Smooth muscle cell (in vitro differentiated cells): ENCODE results near the gene SFPQ. TPM values are rescaled to one million over a fixed set of nuclear protein-coding genes. Genes with fewer than 3 reads are reported as not detected.

Experiments
- DNase-seq: peaks from one replicate; lab custom pipeline; 2025; ENCODE audit not compliant: unreplicated experiment; lab: John Stamatoyannopoulos, UW
- H2AFZ ChIP-seq: fragments of 200-600 bp; sonication (generic); 2 replicates; pipeline ENCODE4 v1.6.0; 2016; ENCODE audit warnings: antibody characterized with exemption, low read depth, mild to moderate bottlenecking
- H3F3A ChIP-seq: fragments of 200-600 bp; sonication (generic); 2 replicates; pipeline ENCODE4 v1.6.0; 2017; ENCODE audit warnings: antibody characterized with exemption, low read depth
- H3K27ac ChIP-seq: fragments of 200-600 bp; sonication (generic); 2 replicates; pipeline ENCODE4 v1.5.1; 2016; ENCODE audit warnings: low read depth, mild to moderate bottlenecking
- H3K27me3 ChIP-seq: fragments of 200-600 bp; sonication (generic); 2 replicates; pipeline ENCODE4 v1.6.1; 2016; ENCODE audit warnings: low read depth, mild to moderate bottlenecking
- H3K36me3 ChIP-seq: fragments of 200-600 bp; sonication (generic); 2 replicates; pipeline ENCODE4 v1.5.1; 2016; ENCODE audit warnings: low read depth
- H3K4me1 ChIP-seq: fragments of 200-600 bp; sonication (generic); 2 replicates; pipeline ENCODE4 v1.5.1; 2016; ENCODE audit warnings: low read depth
- H3K4me2 ChIP-seq: fragments of 200-600 bp; sonication (generic); 2 replicates; pipeline ENCODE4 v1.6.0; 2016; ENCODE audit warnings: mild to moderate bottlenecking
- H3K4me3 ChIP-seq: fragments of 200-600 bp; sonication (generic); 2 replicates; pipeline ENCODE4 v1.5.1; 2016; ENCODE audit warnings: mild to moderate bottlenecking
- H3K79me2 ChIP-seq: fragments of 200-600 bp; sonication (generic); 2 replicates; pipeline ENCODE4 v1.6.0; 2016; ENCODE audit warnings: low read depth, mild to moderate bottlenecking
- H3K9ac ChIP-seq: fragments of 200-600 bp; sonication (generic); 2 replicates; pipeline ENCODE4 v1.6.0; 2016; ENCODE audit warnings: low read depth
- H3K9me3 ChIP-seq: fragments of 200-600 bp; sonication (generic); replicated peaks from 2 replicates; pipeline ENCODE4 v1.5.1; 2016; ENCODE audit warnings: low read depth
- H4K20me1 ChIP-seq: fragments of 200-600 bp; sonication (generic); 2 replicates; pipeline ENCODE4 v1.6.0; 2016; ENCODE audit warnings: low read depth
- CTCF ChIP-seq: fragments of 200-600 bp; sonication (generic); IDR thresholded peaks from 2 replicates; pipeline ENCODE4 v1.5.1; 2017; ENCODE audit warnings: borderline replicate concordance, mild to moderate bottlenecking, antibody characterized with exemption; ENCODE audit not compliant: insufficient read depth, poor library complexity, severe bottlenecking
- WGBS: methylation state at CpG from one replicate; pipeline ENCODE4 v1.1.7; 2016; ENCODE audit warnings: low lambda C conversion rate; 5-methylcytosine and 5-hydroxymethylcytosine counted together
- polyA plus RNA-seq: library from polyadenylated mRNA; unstranded; fragments of >200 nt; fragmentation: Nextera tagmentation; extraction: Ambion mirVana; gene quantifications from 2 replicates; pipeline ENCODE4 v1.2.1, GENCODE V29; 2016
- total RNA-seq: library from RNA; depleted of rRNA; stranded (reverse); fragments of >200 nt; gene quantifications from 2 replicates; pipeline ENCODE4 v1.2.3, GENCODE V29; 2014

Gene SFPQ
- total and polyA plus RNA-seq, 2 experiments from 2014 or later: 73.0 to 119 TPM

- 83% methylated on average over 1 of the region's 1 CpG for WGBS
- no peaks in the 10 kb centered on the region for H3K36me3 ChIP-seq
- peaks cover 5% of the 10 kb centered on the region for H3K4me1 ChIP-seq
- H3K4me2 ChIP-seq: no peak overlapping the region
- TF ChIP-seq CTCF: no peak
- H3K4me3 ChIP-seq: no peak overlapping the region
- no peaks in the 10 kb centered on the region for H3K9me3 ChIP-seq
- no peaks in the 10 kb centered on the region for H3K27me3 ChIP-seq
- DNase-seq: no peak
- no peak overlapping the region for H2AFZ ChIP-seq
- no peaks in the 10 kb centered on the region for H3K79me2 ChIP-seq
- H4K20me1 ChIP-seq: no peaks in the 10 kb centered on the region
- no peak overlapping the region for H3K27ac ChIP-seq
- no peak overlapping the region for H3K9ac ChIP-seq
- no peaks in the 10 kb centered on the region for H3F3A ChIP-seq
These were observed 10.3 kb upstream of the SFPQ start for GRCh38 chr1:35203295-35203694.

- no peaks in the 10 kb centered on the region for H3F3A ChIP-seq
- H3K4me3 ChIP-seq: peak overlapping the region; percentile 39
- peak; percentile 78 for TF ChIP-seq CTCF
- H4K20me1 ChIP-seq: no peaks in the 10 kb centered on the region
- H3K36me3 ChIP-seq: no peaks in the 10 kb centered on the region
- peak overlapping the region; percentile 88 for H3K4me2 ChIP-seq
- H3K9ac ChIP-seq: no peak overlapping the region
- H2AFZ ChIP-seq: peak overlapping the region; percentile 97
- no peak overlapping the region for H3K27ac ChIP-seq
- no peaks in the 10 kb centered on the region for H3K79me2 ChIP-seq
- H3K27me3 ChIP-seq: no peaks in the 10 kb centered on the region
- no peak for DNase-seq
- H3K4me1 ChIP-seq: peaks cover 5% of the 10 kb centered on the region
- WGBS: 27% methylated on average over 6 of the region's 6 CpGs
- H3K9me3 ChIP-seq: no peaks in the 10 kb centered on the region
These were observed 9.2 kb upstream of the SFPQ start for GRCh38 chr1:35202048-35202719.

GRCh38 chr1:35201631-35202030 lies 8.7 kb upstream of the SFPQ start:
- no peak for TF ChIP-seq CTCF
- Histone ChIP-seq H4K20me1 (no peaks in the 10 kb centered on the region), H3K4me3 (no peak overlapping the region), H3K79me2 (no peaks in the 10 kb centered on the region), H3K4me1 (peaks cover 5% of the 10 kb centered on the region), H2AFZ (peak overlapping the region; percentile 97), H3K9me3 (no peaks in the 10 kb centered on the region), H3K27me3 (no peaks in the 10 kb centered on the region), H3K9ac (no peak overlapping the region), H3K36me3 (no peaks in the 10 kb centered on the region), H3K4me2 (no peak overlapping the region), H3K27ac (no peak overlapping the region), H3F3A (no peaks in the 10 kb centered on the region)
- DNase-seq: no peak
- WGBS: 33% methylated on average over 2 of the region's 2 CpGs
